ENCODE results near the gene DOCK9. TPM values are rescaled to one million over a fixed set of nuclear protein-coding genes. Genes with fewer than 3 reads are reported as not detected.

Gene DOCK9
- total and polyA plus RNA-seq, 8 donors, result 98.3 to 158 (median 109) TPM

DNA sequence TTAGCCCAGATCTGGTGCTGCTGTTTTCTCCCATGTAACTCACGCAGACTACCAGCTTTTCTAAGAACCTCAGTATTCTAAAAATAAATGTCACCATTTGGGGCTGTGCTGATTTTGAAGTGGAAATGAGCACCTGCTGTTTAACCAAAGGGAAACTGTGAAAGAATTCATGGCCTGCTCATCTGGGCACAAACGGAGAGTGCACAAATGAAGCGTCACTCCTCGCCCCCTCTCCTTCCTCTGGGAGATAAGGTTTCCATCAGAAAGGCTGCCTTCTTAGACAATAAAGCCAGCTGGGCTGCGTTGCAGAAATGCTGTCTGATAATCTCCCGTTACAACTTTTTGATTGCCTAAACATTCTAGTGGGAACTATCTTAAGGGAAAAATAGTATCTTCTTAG, 151.7 kb downstream of the DOCK9 start:
- no peaks in the 10 kb centered on the region for H3K27me3 ChIP-seq
- H3K36me3 ChIP-seq, result peaks cover 0 to 74% of the 10 kb centered on the region in 2 donors
- no peak for TF ChIP-seq CTCF (IDR thresholded peaks at IDR 0.05)
- ATAC-seq (no peak), DNase-seq (peak in 1 of 4 donors; percentile 42)
- no peaks in the 10 kb centered on the region for H3K9me3 ChIP-seq
- H3K27ac ChIP-seq, result no peak overlapping the region
- intact Hi-C loops (cut with DNase I), result no loop called here
- no peak overlapping the region for H3K4me3 ChIP-seq
- H3K4me1 ChIP-seq, result peaks cover 0 to 2% of the 10 kb centered on the region in 2 donors

DNA sequence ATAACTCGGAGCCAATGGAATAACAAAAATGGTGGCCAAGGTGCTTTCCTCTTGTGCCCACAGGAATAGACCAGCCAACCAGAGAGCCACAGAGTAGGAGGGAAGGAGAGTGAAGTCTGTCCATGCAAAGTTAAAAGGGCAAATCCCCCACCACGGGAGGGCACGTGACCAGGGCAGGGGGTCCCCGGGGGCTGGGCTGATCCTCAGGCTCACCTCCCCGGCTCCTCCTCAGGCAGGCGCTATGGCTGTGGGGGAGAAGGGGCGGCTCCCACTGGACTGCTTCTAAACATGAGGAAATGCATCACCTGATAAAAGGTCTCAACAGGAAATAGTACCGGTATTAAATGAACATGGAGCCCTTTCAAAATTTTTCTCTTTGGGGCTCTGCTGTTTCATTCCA, 152.2 kb downstream of the DOCK9 start:
- ATAC-seq, result no peak
- intact Hi-C loops (cut with DNase I), result no loop called here
- no peak for TF ChIP-seq CTCF (IDR thresholded peaks at IDR 0.05)
- Histone ChIP-seq H3K27me3 (no peaks in the 10 kb centered on the region), H3K4me1 (peaks cover 0 to 4% of the 10 kb centered on the region in 2 donors), H3K4me3 (no peak overlapping the region), H3K36me3 (peaks cover 0 to 74% of the 10 kb centered on the region in 2 donors), H3K27ac (no peak overlapping the region), H3K9me3 (no peaks in the 10 kb centered on the region)
- DNase-seq, result no peak

DNA sequence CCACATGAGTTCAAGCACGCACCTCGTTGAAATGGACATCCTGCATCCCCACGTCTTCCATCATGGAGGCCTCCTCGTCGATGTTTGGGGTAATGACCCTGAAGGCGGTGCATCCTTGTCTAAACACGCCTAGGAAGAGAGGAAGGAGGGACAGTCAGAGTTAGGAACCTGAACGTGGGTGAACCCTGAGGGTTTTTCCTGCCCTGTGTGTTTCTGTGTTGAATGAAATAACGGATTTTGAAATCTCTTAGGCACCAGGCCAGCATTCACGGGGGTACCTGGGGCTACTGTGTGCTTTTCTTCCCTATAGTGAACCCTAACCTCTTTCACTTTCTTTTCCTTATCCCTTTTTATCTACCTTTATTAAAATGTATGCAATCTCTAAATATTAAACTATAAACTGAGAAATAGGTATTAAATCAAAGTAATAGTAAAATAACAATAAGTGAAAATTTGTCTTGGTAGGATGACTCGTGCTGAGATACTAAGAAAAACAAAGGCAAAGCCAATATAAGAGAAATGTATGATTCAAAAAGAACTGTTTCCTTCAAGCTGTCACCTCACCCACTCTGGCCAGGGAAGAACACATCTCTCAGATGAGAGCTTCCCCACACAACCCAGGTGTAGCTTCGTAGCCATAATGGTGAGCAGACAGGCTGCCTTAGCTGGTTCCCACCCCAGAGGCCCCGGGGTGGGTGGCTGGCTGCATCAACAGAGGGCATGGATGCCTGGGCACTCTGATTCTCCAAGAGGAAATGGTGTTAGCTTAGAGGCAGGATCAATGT, 153.3 kb downstream of the DOCK9 start:
- no peak for ATAC-seq
- intact Hi-C loops (cut with DNase I), result no loop called here
- H3K4me3 ChIP-seq, result no peak overlapping the region
- H3K4me1 ChIP-seq, result peaks cover 0 to 4% of the 10 kb centered on the region in 2 donors
- H3K27me3 ChIP-seq, result no peaks in the 10 kb centered on the region
- H3K9me3 ChIP-seq, result no peaks in the 10 kb centered on the region
- H3K27ac ChIP-seq, result no peak overlapping the region
- no peak for TF ChIP-seq CTCF (IDR thresholded peaks at IDR 0.05)
- no peak for DNase-seq
- peaks cover 0 to 74% of the 10 kb centered on the region in 2 donors for H3K36me3 ChIP-seq

DNA sequence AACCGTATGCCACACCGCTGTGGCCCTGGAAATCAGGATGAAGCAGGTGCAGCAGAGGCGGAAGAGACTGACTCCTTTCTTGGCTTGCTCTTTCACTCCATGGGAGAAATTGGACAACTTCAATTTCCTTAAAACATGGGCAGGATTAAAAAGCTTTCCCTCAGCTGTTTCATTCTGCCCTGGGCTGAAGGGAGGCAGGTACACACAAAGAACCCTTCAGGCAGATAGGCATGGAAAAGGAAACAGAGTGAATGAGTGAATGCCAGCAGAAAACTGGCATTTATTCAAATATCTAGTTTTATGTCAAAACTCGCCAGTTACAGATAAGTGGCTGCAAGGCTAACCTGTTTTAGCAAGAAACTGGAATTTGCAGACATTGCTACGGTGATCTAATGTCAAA, 154.4 kb downstream of the DOCK9 start:
- ATAC-seq, result no peak

More for the DNA sequence above, 154.4 kb downstream of the DOCK9 start:
- TF ChIP-seq CTCF (IDR thresholded peaks at IDR 0.05), result no peak
- Histone ChIP-seq H3K4me3 (no peak overlapping the region), H3K36me3 (peaks cover 0 to 74% of the 10 kb centered on the region in 2 donors), H3K4me1 (peaks cover 0 to 4% of the 10 kb centered on the region in 2 donors), H3K27me3 (no peaks in the 10 kb centered on the region), H3K9me3 (no peaks in the 10 kb centered on the region), H3K27ac (no peak overlapping the region)
- intact Hi-C loops (cut with DNase I), result no loop called here
- DNase-seq, result no peak
